Lung (tissue), 12 donors: ENCODE results near the gene SPP1. TPM values are rescaled to one million over a fixed set of nuclear protein-coding genes. Genes with fewer than 3 reads are reported as not detected.
A peak's percentile ranks its signal among the peaks of the same experiment; 100 is the strongest.

Experiments
- ATAC-seq: fragments of 200-7000 bp; cut with Tn5 transposase; one replicate; pipeline ENCODE4 v1.9.1; 2020; ENCODE audit warnings: moderate number of reproducible peaks; ENCODE audit not compliant: insufficient read depth, low FRiP score
- DNase-seq, 3 donors: peaks; one replicate each; pipeline ENCODE4 v3.0.0-alpha.2; 2013 to 2017
- H3K27ac ChIP-seq, 2 donors: one replicate each; pipeline ENCODE4 v1.5.1; 2013; ENCODE audit warnings: mild to moderate bottlenecking in 2 of 2, moderate library complexity in 2 of 2, control low read depth in 1 of 2, inconsistent platforms in 1 of 2, low read depth in 1 of 2, low read length in 1 of 2
- H3K27me3 ChIP-seq, 3 donors: one replicate each; pipeline ENCODE4 v1.5.1; 2013; ENCODE audit warnings: low read length in 2 of 3; ENCODE audit not compliant: control insufficient read depth in 3 of 3, insufficient read depth in 3 of 3
- H3K36me3 ChIP-seq, 4 donors: one replicate each; pipeline ENCODE4 v1.5.1; 2013; ENCODE audit warnings: low read length in 4 of 4, mild to moderate bottlenecking in 1 of 4, moderate library complexity in 1 of 4; ENCODE audit not compliant: control insufficient read depth in 4 of 4, insufficient read depth in 4 of 4
- H3K4me1 ChIP-seq, 5 donors: one replicate each; pipeline ENCODE4 v1.5.1; 2013; ENCODE audit warnings: low read length in 5 of 5, mild to moderate bottlenecking in 2 of 5, moderate library complexity in 1 of 5; ENCODE audit not compliant: control insufficient read depth in 5 of 5, insufficient read depth in 5 of 5
- H3K4me3 ChIP-seq: one replicate; pipeline ENCODE4 v1.5.1; 2013; ENCODE audit warnings: mild to moderate bottlenecking, control low read depth, moderate library complexity
- H3K9ac ChIP-seq, 2 donors: one replicate each; pipeline ENCODE4 v1.5.1; 2013; ENCODE audit warnings: low read length in 2 of 2, control low read depth in 1 of 2; ENCODE audit not compliant: insufficient read depth in 1 of 2
- H3K9me3 ChIP-seq, 4 donors: one replicate each; pipeline ENCODE4 v1.5.1; 2013; ENCODE audit warnings: low read length in 3 of 4, mild to moderate bottlenecking in 1 of 4, moderate library complexity in 1 of 4; ENCODE audit not compliant: control insufficient read depth in 4 of 4, insufficient read depth in 3 of 4
- WGBS, 2 donors: extraction: QIAGEN DNeasy Blood & Tissue Kit; methylation state at CpG; one replicate each; pipeline ENCODE4 v1.1.7; 2013; 5-methylcytosine and 5-hydroxymethylcytosine counted together
- polyA plus RNA-seq, 2 donors: library from polyadenylated mRNA; stranded (reverse); fragments of 200-250 nt; gene quantifications; one replicate each; pipeline ENCODE4 v1.2.1, GENCODE V29; 2013
- total RNA-seq, 2 donors: library from RNA; depleted of rRNA in 1 of 2; stranded (reverse); fragments of >200 nt in 1 of 2; gene quantifications; one replicate each; pipeline ENCODE4 v1.2.1, GENCODE V29; 2014 to 2021
- TF ChIP-seq, protein P1 (sequence below): IDR thresholded peaks from 2 replicates; pipeline ENCODE4 v1.5.1; 2012; ENCODE audit warnings: mild to moderate bottlenecking; ENCODE audit errors: control extremely low read depth, extremely low read depth
- donor health status: control.
- donor health status: control.
- donor health status: Bipolar disorder and iron deficiency.
- donor health status: healthy.
- donor health status: DM: yes; HTN: yes; CAD: no.

SPP1 gene
- total and polyA plus RNA-seq, 4 donors: 5.4 to 433 (median 112) TPM

DNA sequence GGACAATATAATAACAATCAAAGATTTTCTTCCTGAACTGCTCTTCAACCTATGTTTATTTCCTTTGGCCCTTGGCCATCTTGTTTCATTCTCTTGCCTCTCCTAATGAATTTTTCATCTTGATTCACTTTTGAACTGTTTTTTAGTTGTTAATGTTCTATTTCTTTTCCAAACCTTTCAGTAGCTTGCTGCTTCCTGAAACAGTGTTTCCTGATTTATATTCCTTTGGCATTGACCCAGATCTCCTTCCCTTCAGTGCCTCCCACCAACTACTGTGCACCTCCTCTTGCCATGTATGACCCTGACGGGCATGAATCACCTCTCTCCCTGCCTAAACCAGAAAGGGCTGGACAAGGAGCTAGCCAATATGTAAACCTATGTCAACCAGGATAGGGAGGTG, 25.6 kb upstream of the SPP1 start:
- H3K36me3 ChIP-seq: no peaks in the 10 kb centered on the region
- peak; percentile 41 for ATAC-seq
- peak in 1 of 3 donors; percentile 27 for DNase-seq
- TF ChIP-seq, protein P1, sequence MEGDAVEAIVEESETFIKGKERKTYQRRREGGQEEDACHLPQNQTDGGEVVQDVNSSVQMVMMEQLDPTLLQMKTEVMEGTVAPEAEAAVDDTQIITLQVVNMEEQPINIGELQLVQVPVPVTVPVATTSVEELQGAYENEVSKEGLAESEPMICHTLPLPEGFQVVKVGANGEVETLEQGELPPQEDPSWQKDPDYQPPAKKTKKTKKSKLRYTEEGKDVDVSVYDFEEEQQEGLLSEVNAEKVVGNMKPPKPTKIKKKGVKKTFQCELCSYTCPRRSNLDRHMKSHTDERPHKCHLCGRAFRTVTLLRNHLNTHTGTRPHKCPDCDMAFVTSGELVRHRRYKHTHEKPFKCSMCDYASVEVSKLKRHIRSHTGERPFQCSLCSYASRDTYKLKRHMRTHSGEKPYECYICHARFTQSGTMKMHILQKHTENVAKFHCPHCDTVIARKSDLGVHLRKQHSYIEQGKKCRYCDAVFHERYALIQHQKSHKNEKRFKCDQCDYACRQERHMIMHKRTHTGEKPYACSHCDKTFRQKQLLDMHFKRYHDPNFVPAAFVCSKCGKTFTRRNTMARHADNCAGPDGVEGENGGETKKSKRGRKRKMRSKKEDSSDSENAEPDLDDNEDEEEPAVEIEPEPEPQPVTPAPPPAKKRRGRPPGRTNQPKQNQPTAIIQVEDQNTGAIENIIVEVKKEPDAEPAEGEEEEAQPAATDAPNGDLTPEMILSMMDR: no peak
- no peak overlapping the region for H3K27ac ChIP-seq
- no peak overlapping the region for H3K4me3 ChIP-seq
- whole genome bisulfite sequencing, 2 donors: 40 to 44% methylated on average over 1 of the region's 1 CpG
- no peaks in the 10 kb centered on the region for H3K9me3 ChIP-seq
- no peaks in the 10 kb centered on the region for H3K4me1 ChIP-seq
- H3K27me3 ChIP-seq: no peaks in the 10 kb centered on the region
- H3K9ac ChIP-seq: no peak overlapping the region

DNA sequence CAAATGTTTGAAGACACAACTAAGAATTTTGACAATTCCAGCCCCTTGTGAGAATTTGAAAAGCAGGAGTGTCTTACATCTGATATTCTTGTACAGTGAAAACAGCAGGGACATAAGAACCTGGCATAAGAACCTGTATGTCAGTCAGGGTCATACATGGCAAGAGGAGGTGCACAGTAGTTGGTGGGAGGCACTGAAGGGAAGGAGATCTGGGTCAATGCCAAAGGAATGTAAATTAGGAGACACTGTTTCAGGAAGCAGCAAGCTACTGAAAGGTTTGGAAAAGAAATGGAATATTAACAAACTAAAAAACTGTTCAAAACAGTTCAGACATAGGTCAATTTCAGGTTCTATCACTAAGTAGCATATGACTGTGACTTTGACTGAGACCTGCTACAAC, 25.0 kb upstream of the SPP1 start:
- Histone ChIP-seq H3K4me1 (no peaks in the 10 kb centered on the region), H3K9ac (no peak overlapping the region), H3K36me3 (no peaks in the 10 kb centered on the region), H3K27ac (no peak overlapping the region), H3K9me3 (no peaks in the 10 kb centered on the region), H3K27me3 (no peaks in the 10 kb centered on the region), H3K4me3 (no peak overlapping the region)
- TF ChIP-seq, protein P1: no peak
- no peak for DNase-seq
- ATAC-seq: no peak

DNA sequence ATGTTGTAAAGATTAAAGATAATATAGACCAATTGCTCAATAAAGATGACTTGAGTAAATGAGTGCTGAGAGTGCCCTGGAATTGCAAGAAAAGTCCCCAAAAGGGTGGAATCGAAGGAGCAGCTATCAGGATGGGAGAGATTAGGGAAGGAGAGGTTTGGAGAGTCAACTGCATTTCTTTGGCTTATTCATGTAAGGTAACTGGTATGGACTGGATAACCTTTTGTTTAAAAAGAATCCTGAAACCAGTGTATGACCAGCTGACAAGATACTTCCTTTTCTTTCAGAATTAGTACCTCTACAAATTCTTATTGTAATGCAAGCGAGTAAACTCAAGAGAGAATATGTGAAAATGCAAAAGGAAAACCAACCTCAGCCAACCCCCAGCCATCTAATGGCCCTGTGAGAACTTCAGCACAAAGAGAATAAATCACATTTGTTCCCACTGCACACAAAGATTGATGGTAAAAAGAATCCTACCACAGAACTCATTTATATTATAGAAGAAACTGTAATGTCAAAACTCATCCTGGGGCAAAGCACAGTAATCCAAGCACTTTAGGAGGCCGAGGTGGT, 24.5 kb upstream of the SPP1 start:
- H3K4me1 ChIP-seq: no peaks in the 10 kb centered on the region
- H3K27me3 ChIP-seq: no peaks in the 10 kb centered on the region
- no peaks in the 10 kb centered on the region for H3K9me3 ChIP-seq
- ATAC-seq (no peak), DNase-seq (no peak)
- TF ChIP-seq, protein P1: no peak
- H3K4me3 ChIP-seq: no peak overlapping the region
- 85 to 90% methylated on average over 3 of the region's 3 CpGs for WGBS, 2 donors
- no peak overlapping the region for H3K9ac ChIP-seq
- no peak overlapping the region for H3K27ac ChIP-seq
- H3K36me3 ChIP-seq: no peaks in the 10 kb centered on the region

DNA sequence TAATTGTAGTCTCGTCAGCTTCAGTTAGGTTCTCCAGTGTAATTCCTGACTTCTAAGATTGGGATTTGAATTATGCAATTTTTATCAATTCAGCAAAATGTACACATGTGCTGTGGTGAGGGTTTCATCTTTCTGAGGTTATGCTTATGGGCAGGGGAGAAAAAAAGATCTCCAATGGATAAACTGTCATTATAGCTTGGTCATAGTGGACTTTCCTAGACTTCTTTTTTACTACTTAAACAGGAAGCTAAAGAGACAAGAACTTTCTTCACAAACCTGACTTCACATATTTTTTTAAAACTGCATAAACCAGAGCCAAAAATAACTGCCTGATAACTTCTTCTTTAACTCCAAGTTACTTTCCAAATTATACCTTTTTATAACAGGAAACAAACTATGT, 21.7 kb upstream of the SPP1 start:
- no peak overlapping the region for H3K4me3 ChIP-seq
- DNase-seq (no peak), ATAC-seq (no peak)
- no peaks in the 10 kb centered on the region for H3K9me3 ChIP-seq
- TF ChIP-seq, protein P1: no peak
- H3K36me3 ChIP-seq: no peaks in the 10 kb centered on the region
- H3K4me1 ChIP-seq: peaks cover 0 to 3% (median 0%) of the 10 kb centered on the region in 5 donors
- no peaks in the 10 kb centered on the region for H3K27me3 ChIP-seq
- H3K9ac ChIP-seq: no peak overlapping the region
- WGBS, 2 donors: 66 to 83% methylated on average over 1 of the region's 1 CpG
- no peak overlapping the region for H3K27ac ChIP-seq
